HCT116 (cell line): ENCODE measurements around the gene ADAP2.

Experiments
- FOSL1 ChIP-seq: IDR thresholded peaks from 2 replicates; pipeline ENCODE4 v1.6.1; 2012; ENCODE audit warnings: low read depth
- POLR2A ChIP-seq: IDR thresholded peaks from 2 replicates; pipeline ENCODE4 v1.7.0; 2011; ENCODE audit warnings: borderline replicate concordance; ENCODE audit not compliant: insufficient read depth, insufficient read length; ENCODE audit errors: extremely low read depth

- TF ChIP-seq POLR2A = no peak
- TF ChIP-seq FOSL1 = no peak
Observed at GRCh38 chr17:30930495-30930894, 8.8 kb downstream of the ADAP2 start.
